Ovary (tissue), 9 donors: Measurements from ENCODE around the gene RNF217. TPM values are rescaled to one million over a fixed set of nuclear protein-coding genes. Genes with fewer than 3 reads are reported as not detected.

Source experiments
- DNase-seq, 5 donors: peaks; one replicate each; pipeline ENCODE4 v3.0.0-alpha.2; 2019 to 2020
- H3K27ac ChIP-seq, 2 donors: fragments of 200-600 bp; one replicate each; pipeline versions ENCODE4 v1.5.1 to v1.8.0; 2019 to 2022
- H3K27me3 ChIP-seq: fragments of 200-600 bp; one replicate; pipeline ENCODE4 v1.8.0; 2022
- H3K36me3 ChIP-seq: fragments of 200-600 bp; sonication (generic); one replicate; pipeline ENCODE4 v1.5.1; 2019
- H3K4me1 ChIP-seq: one replicate; pipeline ENCODE4 v1.8.1; 2013; ENCODE audit warnings: mild to moderate bottlenecking, moderate library complexity; ENCODE audit not compliant: insufficient read depth
- H3K4me3 ChIP-seq: fragments of 200-600 bp; sonication (generic); one replicate; pipeline ENCODE4 v1.5.1; 2017
- H3K9me3 ChIP-seq, 2 donors: fragments of 200-600 bp in 1 of 2; sonication (generic) in 1 of 2; one replicate each; pipeline versions ENCODE4 v1.5.1 to v1.8.1; 2013 to 2019; ENCODE audit warnings: mild to moderate bottlenecking in 1 of 2, moderate library complexity in 1 of 2
- CTCF ChIP-seq, 3 donors: fragments of 450-650 bp in 2 of 3; fragments of 200-600 bp in 1 of 3; IDR thresholded peaks; one replicate each; pipeline versions ENCODE4 v1.5.1 to v1.8.0; 2016 to 2022; ENCODE audit warnings: antibody characterized with exemption in 3 of 3, mild to moderate bottlenecking in 1 of 3
- EP300 ChIP-seq: sonication (generic); formaldehyde crosslinking; IDR thresholded peaks from one replicate; pipeline ENCODE4 v1.6.1; 2017; ENCODE audit warnings: antibody characterized with exemption
- POLR2A ChIP-seq: fragments of 450-650 bp; IDR thresholded peaks from one replicate; pipeline ENCODE4 v1.6.1; 2017; ENCODE audit warnings: antibody characterized with exemption, mild to moderate bottlenecking, moderate library complexity
- WGBS, 3 donors: extraction: QIAGEN DNeasy Blood & Tissue Kit in 1 of 3; methylation state at CpG; one replicate each; pipeline versions ENCODE4 v1.1.5 to v1.1.7; 2013 to 2017; 5-methylcytosine and 5-hydroxymethylcytosine counted together
- intact Hi-C, 4 donors: fragments of 100-400 bp; cut with DNase I; formaldehyde crosslinking; loops; one replicate each; pipeline versions ENCODE4 v1.11.0 to v1.15.1; 2022 to 2023
- polyA plus RNA-seq, 2 donors: library from polyadenylated mRNA; stranded (reverse); fragments of 200-250 nt in 1 of 2; fragments of 350-450 nt in 1 of 2; fragmentation: Illumina TruSeq in 1 of 2; extraction: RNeasy Lipid Tissue Mini Kit (QIAGEN cat#74804) in 1 of 2; gene quantifications; one replicate each; pipeline ENCODE4 v1.2.3, GENCODE V29; 2013 to 2014
- total RNA-seq, 7 donors: library from RNA; depleted of rRNA in 2 of 7; stranded (reverse); fragments of >200 nt in 2 of 7; fragmentation: NEBNext Ultra II Directional in 3 of 7; extraction: Animal tissue kit (Norgen Biotek cat#: 25700) in 3 of 7; gene quantifications; one replicate each; pipeline versions ENCODE4 v1.1.0 to v1.2.4, GENCODE V29; 2016 to 2023
- donor health status: DM: no; HTN: no; CAD: no; lungs with moderate emphysema.
- donor health status: DM: no; HTN: no; CAD: no.
- donor health status: Bipolar disorder and iron deficiency.
- donor health status: DM: yes; HTN: yes; CAD: no.
- donor health status: DM: no; HTN: no; CAD: no.
- donor health status: DM: yes; HTN: yes; CAD: no.

RNF217 gene
- total and polyA plus RNA-seq, 9 donors, result 5.8 to 40.4 (median 33.6) TPM

- 2% methylated on average over 47 to 48 of the region's 48 CpGs for WGBS, 3 donors
- TF ChIP-seq CTCF (IDR thresholded peaks at IDR 0.05), result no peak
- TF ChIP-seq POLR2A, result no peak
- TF ChIP-seq EP300, result no peak
- intact Hi-C loops, result loop anchor here in 2 of 4 donors (10.0 kb wide), 1 partner anchor 135 kb away; the partner anchor contains the start of gene RNF217 (in 2 of the 2)
- Histone ChIP-seq H3K27me3 (no peaks in the 10 kb centered on the region), H3K9me3 (no peaks in the 10 kb centered on the region), H3K36me3 (no peaks in the 10 kb centered on the region), H3K4me3 (peak overlapping the region; percentile 50), H3K4me1 (peaks cover 2% of the 10 kb centered on the region), H3K27ac (no peak overlapping the region)
- peak; percentile 44 to 70 (median 60) for DNase-seq
Observed at GRCh38 chr6:125099211-125100073, 137.2 kb downstream of the RNF217 start.

- TF ChIP-seq POLR2A (no peak), EP300 (no peak), CTCF (IDR thresholded peaks at IDR 0.05) (no peak)
Observed at GRCh38 chr6:125100074-125100652, 137.9 kb downstream of the RNF217 start.

GRCh38 chr6:125101128-125101527, 138.9 kb downstream of the RNF217 start:
- TF ChIP-seq CTCF (IDR thresholded peaks at IDR 0.05) (no peak), EP300 (no peak), POLR2A (no peak)
- H3K36me3 ChIP-seq, result no peaks in the 10 kb centered on the region
- peaks cover 2% of the 10 kb centered on the region for H3K4me1 ChIP-seq
- H3K27me3 ChIP-seq, result no peaks in the 10 kb centered on the region
- no peak for DNase-seq
- 30 to 75% (median 38%) methylated on average over 1 of the region's 1 CpG for WGBS, 3 donors
- H3K9me3 ChIP-seq, result no peaks in the 10 kb centered on the region
- H3K27ac ChIP-seq, result no peak overlapping the region
- intact Hi-C loops, result no loop called here
- H3K4me3 ChIP-seq, result no peak overlapping the region

More at GRCh38 chr6:125100074-125100652, 137.9 kb downstream of the RNF217 start:
- peaks cover 2% of the 10 kb centered on the region for H3K4me1 ChIP-seq
- H3K27me3 ChIP-seq, result no peaks in the 10 kb centered on the region
- H3K36me3 ChIP-seq, result no peaks in the 10 kb centered on the region
- H3K4me3 ChIP-seq, result peak overlapping the region; percentile 50
- WGBS, 3 donors, result 92 to 93% (median 93%) methylated on average over 10 of the region's 10 CpGs
- H3K9me3 ChIP-seq, result no peaks in the 10 kb centered on the region
- intact Hi-C loops, result no loop called here
- DNase-seq, result no peak
- no peak overlapping the region for H3K27ac ChIP-seq

- no peak for DNase-seq
- intact Hi-C loops, result no loop called here
- Histone ChIP-seq H3K4me3 (no peak overlapping the region), H3K36me3 (no peaks in the 10 kb centered on the region), H3K27me3 (no peaks in the 10 kb centered on the region), H3K9me3 (no peaks in the 10 kb centered on the region), H3K27ac (no peak overlapping the region), H3K4me1 (peaks cover 2% of the 10 kb centered on the region)
- 84 to 92% (median 92%) methylated on average over 2 of the region's 2 CpGs for WGBS, 3 donors
- TF ChIP-seq POLR2A (no peak), EP300 (no peak), CTCF (IDR thresholded peaks at IDR 0.05) (no peak)
Observed at GRCh38 chr6:125101631-125102030, 139.4 kb downstream of the RNF217 start.
